H1 (cell line): ENCODE measurements around the gene ZFYVE27. TPM values are rescaled to one million over a fixed set of nuclear protein-coding genes. Genes with fewer than 3 reads are reported as not detected.

Source experiments
- CTCF ChIA-PET: fragments of 300-600 bp; sonication (Branson Sonifier 250); formaldehyde crosslinking; loops from one replicate; lab custom pipeline; 2021; ENCODE audit not compliant: partially characterized antibody; lab: Charles Lee
- POLR2A ChIA-PET: fragments of 300-600 bp; sonication (Branson Sonifier 250); formaldehyde crosslinking; loops from one replicate; lab custom pipeline; 2021; ENCODE audit warnings: inconsistent platforms; ENCODE audit not compliant: partially characterized antibody; lab: Charles Lee
- DNase-seq, 2 experiments: peaks; one replicate each; pipeline versions ENCODE4 v3.0.0 to v3.0.0-alpha.2; 2010 to 2022; ENCODE audit warnings: low spot score in 2 of 2, low read depth in 1 of 2, mixed read lengths in 1 of 2
- FAIRE-seq: peaks from 2 replicates; lab custom pipeline; 2011; peaks lifted over from hg19 to GRCh38; lab: Jason Lieb, UNC
- H2AFZ ChIP-seq: 2 replicates; pipeline ENCODE4 v1.8.1; 2012; ENCODE audit warnings: low read length, inconsistent platforms
- H2AK5ac ChIP-seq: 2 replicates; pipeline ENCODE4 v1.6.1; 2013; ENCODE audit warnings: low read depth, low read length
- H2BK120ac ChIP-seq: replicated peaks from 2 replicates; pipeline ENCODE3; 2013; ENCODE audit warnings: low read depth, low read length, inconsistent platforms
- H2BK12ac ChIP-seq: 2 replicates; pipeline ENCODE4 v1.6.1; 2013; ENCODE audit warnings: low read depth, low read length
- H2BK15ac ChIP-seq: 2 replicates; pipeline ENCODE4 v1.6.1; 2013; ENCODE audit warnings: low read length
- H2BK20ac ChIP-seq: 2 replicates; pipeline ENCODE4 v1.6.1; 2013; ENCODE audit warnings: low read length
- H2BK5ac ChIP-seq: 2 replicates; pipeline ENCODE4 v1.6.1; 2013; ENCODE audit warnings: low read depth, low read length
- H3K14ac ChIP-seq: 2 replicates; pipeline ENCODE4 v1.6.1; 2013; ENCODE audit warnings: inconsistent platforms; ENCODE audit not compliant: insufficient read length
- H3K18ac ChIP-seq: 2 replicates; pipeline ENCODE4 v1.6.1; 2013; ENCODE audit warnings: low read length; ENCODE audit errors: extremely low read depth
- H3K23ac ChIP-seq: 2 replicates; pipeline ENCODE4 v1.6.1; 2013; ENCODE audit warnings: inconsistent platforms; ENCODE audit not compliant: insufficient read length
- H3K23me2 ChIP-seq: 2 replicates; pipeline ENCODE4 v1.6.1; 2013; ENCODE audit warnings: low read depth, low read length
- H3K27ac ChIP-seq: 2 replicates; pipeline ENCODE4 v1.6.1; 2011; ENCODE audit warnings: low read depth, low read length, inconsistent platforms
- H3K27me3 ChIP-seq, 4 experiments: replicated peaks in 1 of 4; 1 replicate in 1 of 4; 2 replicates in 3 of 4; pipeline versions ENCODE4 v1.6.1 to v1.8.1; 2011 to 2013; ENCODE audit warnings: low read length in 3 of 4, mild to moderate bottlenecking in 3 of 4, inconsistent platforms in 2 of 4, mixed read lengths in 2 of 4, moderate library complexity in 1 of 4; ENCODE audit not compliant: control insufficient read depth in 3 of 4, insufficient read depth in 3 of 4; ENCODE audit errors: extremely low read depth in 1 of 4
- H3K36me3 ChIP-seq, 4 experiments: 2 replicates each; pipeline versions ENCODE4 v1.6.1 to v1.8.1; 2011 to 2013; ENCODE audit warnings: mild to moderate bottlenecking in 4 of 4, low read length in 3 of 4, moderate library complexity in 2 of 4, control low read depth in 1 of 4, inconsistent platforms in 1 of 4; ENCODE audit not compliant: insufficient read depth in 4 of 4, control insufficient read depth in 2 of 4
- H3K4ac ChIP-seq: replicated peaks from 2 replicates; pipeline ENCODE3; 2013; ENCODE audit warnings: low read length, low read depth, mixed read lengths, inconsistent platforms; ENCODE audit not compliant: insufficient read length
- H3K4me1 ChIP-seq, 4 experiments: replicated peaks in 1 of 4; 1 replicate in 1 of 4; 2 replicates in 3 of 4; pipeline versions ENCODE4 v1.6.1 to v1.8.1; 2011 to 2013; ENCODE audit warnings: low read length in 3 of 4, inconsistent platforms in 2 of 4, mixed read lengths in 1 of 4; ENCODE audit not compliant: insufficient read depth in 4 of 4, control insufficient read depth in 3 of 4
- H3K4me2 ChIP-seq, 2 experiments: 2 replicates each; pipeline versions ENCODE4 v1.6.1 to v1.8.1; 2011 to 2013; ENCODE audit warnings: low read depth in 2 of 2, low read length in 2 of 2, control low read depth in 1 of 2, inconsistent platforms in 1 of 2, mild to moderate bottlenecking in 1 of 2; ENCODE audit not compliant: insufficient read depth in 1 of 2
- H3K4me3 ChIP-seq, 4 experiments: fragments of 200-600, 300-600 bp in 1 of 4; sonication (generic), shearing (Covaris generic), sonication (Bioruptor Twin) in 1 of 4; 2 replicates each; pipeline versions ENCODE4 v1.5.1 to v1.8.1; 2011 to 2016; ENCODE audit warnings: low read length in 4 of 4, low read depth in 3 of 4, control low read depth in 2 of 4, inconsistent platforms in 2 of 4, mild to moderate bottlenecking in 2 of 4, mixed read lengths in 1 of 4, moderate library complexity in 1 of 4; ENCODE audit not compliant: insufficient read depth in 2 of 4; ENCODE audit errors: extremely low read depth in 1 of 4
- H3K56ac ChIP-seq: replicated peaks from 2 replicates; pipeline ENCODE3; 2013; ENCODE audit warnings: low read depth, mild to moderate bottlenecking, mixed read lengths, low read length, inconsistent platforms; ENCODE audit not compliant: insufficient read length
- H3K79me1 ChIP-seq: 2 replicates; pipeline ENCODE4 v1.6.1; 2013; ENCODE audit warnings: low read depth, low read length, control low read depth
- H3K79me2 ChIP-seq, 2 experiments: 2 replicates each; pipeline versions ENCODE4 v1.6.1 to v1.8.1; 2012 to 2013; ENCODE audit warnings: low read length in 2 of 2, mild to moderate bottlenecking in 2 of 2, inconsistent platforms in 1 of 2; ENCODE audit not compliant: insufficient read depth in 2 of 2, control insufficient read depth in 1 of 2
- H3K9ac ChIP-seq, 4 experiments: replicated peaks in 1 of 4; 1 replicate in 1 of 4; 2 replicates in 3 of 4; pipeline versions ENCODE4 v1.6.1 to v1.8.1; 2011 to 2013; ENCODE audit warnings: low read depth in 3 of 4, low read length in 3 of 4, control low read depth in 2 of 4, mild to moderate bottlenecking in 2 of 4, moderate library complexity in 2 of 4, inconsistent platforms in 1 of 4; ENCODE audit errors: extremely low read depth in 1 of 4
- H3K9me3 ChIP-seq, 2 experiments: 2 replicates each; pipeline versions ENCODE4 v1.6.1 to v1.8.1; 2012 to 2013; ENCODE audit warnings: mild to moderate bottlenecking in 2 of 2, moderate library complexity in 2 of 2, control low read depth in 1 of 2, inconsistent platforms in 1 of 2, low read depth in 1 of 2, low read length in 1 of 2, mixed read lengths in 1 of 2; ENCODE audit not compliant: insufficient read depth in 2 of 2
- H4K20me1 ChIP-seq, 2 experiments: replicated peaks in 1 of 2; 2 replicates each; pipeline versions ENCODE3 to v1.8.1; 2011 to 2013; ENCODE audit warnings: inconsistent platforms in 2 of 2, low read length in 2 of 2, mild to moderate bottlenecking in 1 of 2; ENCODE audit not compliant: insufficient read depth in 2 of 2, control insufficient read depth in 1 of 2
- H4K5ac ChIP-seq: 2 replicates; pipeline ENCODE4 v1.6.1; 2013; ENCODE audit warnings: low read length, low read depth, mixed read lengths, inconsistent platforms; ENCODE audit not compliant: insufficient read length
- H4K8ac ChIP-seq: 2 replicates; pipeline ENCODE4 v1.8.0; 2013; ENCODE audit warnings: mild to moderate bottlenecking, moderate library complexity, low read length, inconsistent platforms; ENCODE audit not compliant: insufficient read depth; ENCODE audit errors: extremely low read depth
- H4K91ac ChIP-seq: replicated peaks from 2 replicates; pipeline ENCODE3; 2013; ENCODE audit warnings: low read length, mixed read lengths, inconsistent platforms; ENCODE audit not compliant: insufficient read length
- ASH2L ChIP-seq: fragments of 200-600, 300-600 bp; sonication (generic); IDR thresholded peaks from one replicate; pipeline ENCODE4 v1.7.1; 2017; ENCODE audit warnings: low read length
- CEBPB ChIP-seq: IDR thresholded peaks from 2 replicates; pipeline ENCODE4 v1.6.1; 2012; ENCODE audit warnings: low read depth, low read length
- CHD2 ChIP-seq: IDR thresholded peaks from 2 replicates; pipeline ENCODE4 v1.6.1; 2012; ENCODE audit warnings: low read length, improper control_type of control experiment
- CTBP2 ChIP-seq: IDR thresholded peaks from 2 replicates; pipeline ENCODE4 v1.7.0; 2011; ENCODE audit warnings: borderline replicate concordance, mild to moderate bottlenecking, moderate library complexity, mixed read lengths, low read length; ENCODE audit not compliant: insufficient read depth, insufficient read length
- HDAC6 ChIP-seq: IDR thresholded peaks from one replicate; pipeline ENCODE4 v1.7.1; 2012; ENCODE audit warnings: low read depth, mild to moderate bottlenecking, inconsistent platforms, low read length, moderate library complexity
- JUND ChIP-seq: IDR thresholded peaks from 2 replicates; pipeline ENCODE4 v1.6.1; 2011; ENCODE audit warnings: mild to moderate bottlenecking, improper control_type of control experiment, low read length
- KDM5A ChIP-seq: fragments of 200-600 bp; IDR thresholded peaks from 2 replicates; pipeline ENCODE4 v1.7.1; 2012; ENCODE audit warnings: mild to moderate bottlenecking, low read length, inconsistent platforms, mixed read lengths
- SRF ChIP-seq: IDR thresholded peaks from 2 replicates; pipeline ENCODE4 v1.6.1; 2011; ENCODE audit warnings: mild to moderate bottlenecking, low read depth, low read length, moderate library complexity
- SUZ12 ChIP-seq: fragments of 200-600 bp; sonication (generic); IDR thresholded peaks from 2 replicates; pipeline ENCODE4 v1.6.1; 2012; ENCODE audit warnings: mild to moderate bottlenecking, inconsistent platforms, low read length, moderate library complexity, mixed read lengths
- ZNF274 ChIP-seq: IDR thresholded peaks from 2 replicates; pipeline ENCODE4 v1.7.0; 2012; ENCODE audit warnings: low read length, borderline replicate concordance; ENCODE audit errors: extremely low read depth
- WGBS, 2 experiments: shearing (Covaris generic) in 1 of 2; methylation state at CpG; one replicate each; pipeline versions ENCODE4 v1.1.6 to v1.1.7; 2013 to 2015; ENCODE audit warnings: low lambda C conversion rate in 2 of 2, mixed read lengths in 2 of 2, inconsistent platforms in 1 of 2, low coverage in 1 of 2, missing lambda C conversion rate in 1 of 2; ENCODE audit not compliant: insufficient replicate concordance in 2 of 2, insufficient coverage in 1 of 2, insufficient read length in 1 of 2; ENCODE audit errors: extremely low coverage in 1 of 2, missing lambda C conversion rate in 1 of 2; 5-methylcytosine and 5-hydroxymethylcytosine counted together
- polyA plus RNA-seq, 7 experiments: library from polyadenylated mRNA; depleted of rRNA in 3 of 7; stranded (reverse) in 5 of 7; unstranded in 2 of 7; fragments of >200 nt in 5 of 7; fragments of 200-250 nt in 2 of 7; gene quantifications; 1 replicate in 5 of 7; 2 replicates in 1 of 7; 4 replicates in 1 of 7; pipeline versions ENCODE4 v1.2.1 to v1.2.3, GENCODE V29; 2011 to 2013; ENCODE audit warnings: missing spikeins in 2 of 7, mixed read lengths in 2 of 7
- total RNA-seq: library from RNA; stranded (reverse); fragmentation: NEBNext Ultra II Directional; extraction: Animal tissue kit (Norgen Biotek cat#: 25700); gene quantifications from 2 replicates; pipeline ENCODE4 v1.2.1, GENCODE V29; 2021
- TF ChIP-seq, protein P1 (sequence below): IDR thresholded peaks from 2 replicates; pipeline ENCODE4 v1.6.1; 2012; ENCODE audit warnings: inconsistent platforms

ZFYVE27 gene
- total and polyA plus RNA-seq, 2 of the 8 experiments (the other 6 are each of a cell fraction or from before 2014, with no cell fraction given) = 16.6 to 19.8 TPM

GRCh38 chr10:97690133-97690532 is 46.8 kb upstream of the ZFYVE27 start:
- no peak overlapping the region for H2AFZ ChIP-seq
- POLR2A ChIA-PET = interaction anchor here (1.2 to 5.3 kb wide), 4 partner anchors 13 to 49 kb away, joined by 3 to 42 read pairs (median 4); partner anchors contain the start of gene MARVELD1
- DNase-seq = no peak

More at GRCh38 chr10:97690133-97690532, 46.8 kb upstream of the ZFYVE27 start:
- Histone ChIP-seq H3K79me2 (peaks cover 0 to 4% of the 10 kb centered on the region in 2 experiments; a peak in 1 of 4 replicates), H3K23ac (no peak overlapping the region), H3K23me2 (peaks cover 7% of the 10 kb centered on the region; the same call in 1 of the 2 replicates), H2BK15ac (no peak overlapping the region), H3K9me3 (no peaks in the 10 kb centered on the region), H4K20me1 (peaks cover 0 to 2% of the 10 kb centered on the region in 2 experiments), H4K8ac (no peak overlapping the region), H3K4me2 (no peak overlapping the region), H3K56ac (no peak overlapping the region), H3K4ac (no peak overlapping the region), H3K4me3 (no peak overlapping the region), H2BK20ac (no peak overlapping the region), H2BK12ac (no peak overlapping the region), H3K27me3 (peaks cover 0 to 7% (median 0%) of the 10 kb centered on the region in 4 experiments; a peak in 2 of 7 replicates), H3K14ac (no peak overlapping the region), H4K91ac (no peak overlapping the region), H3K27ac (no peak overlapping the region), H3K18ac (no peak overlapping the region), H3K9ac (no peak overlapping the region), H2BK5ac (no peak overlapping the region), H3K36me3 (0 out of 8 replicates have a peak, but pooled peaks cover 0 to 2% (median 0%) of the 10 kb centered on the region in 4 experiments), H2AK5ac (no peak overlapping the region), H3K4me1 (peaks cover 0 to 8% (median 4%) of the 10 kb centered on the region in 4 experiments; a peak in 4 of 7 replicates), H2BK120ac (no peak overlapping the region), H4K5ac (no peak overlapping the region), H3K79me1 (no peaks in the 10 kb centered on the region)
- 79% methylated on average over 3 of the region's 3 CpGs; no CpG with 5 or more reads in 1 of the 2 experiments for WGBS, 2 experiments
- TF ChIP-seq CHD2 = no peak
- no peak for TF ChIP-seq HDAC6
- no peak for TF ChIP-seq KDM5A
- TF ChIP-seq CEBPB = no peak
- TF ChIP-seq SUZ12 = no peak
- TF ChIP-seq, protein P1, sequence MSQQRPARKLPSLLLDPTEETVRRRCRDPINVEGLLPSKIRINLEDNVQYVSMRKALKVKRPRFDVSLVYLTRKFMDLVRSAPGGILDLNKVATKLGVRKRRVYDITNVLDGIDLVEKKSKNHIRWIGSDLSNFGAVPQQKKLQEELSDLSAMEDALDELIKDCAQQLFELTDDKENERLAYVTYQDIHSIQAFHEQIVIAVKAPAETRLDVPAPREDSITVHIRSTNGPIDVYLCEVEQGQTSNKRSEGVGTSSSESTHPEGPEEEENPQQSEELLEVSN = no peak
- no peak for TF ChIP-seq ZNF274
- no peak for TF ChIP-seq CTBP2
- no peak for TF ChIP-seq SRF
- TF ChIP-seq JUND = no peak
- TF ChIP-seq ASH2L = no peak
- no peak for FAIRE-seq
- CTCF ChIA-PET = interaction anchor here (1.5 to 6.5 kb wide), 5 partner anchors 12 to 33 kb away, joined by 4 to 50 read pairs (median 19); no protein-coding TSS in a partner anchor
